ENCODE measurements around the gene EIF4E2.
A peak's percentile ranks its signal among the peaks of the same experiment; 100 is the strongest.
"Not testable (repeated sequence)": the region's sequence is repeated elsewhere in the genome, so short reads cannot be mapped to it uniquely, and the experiment has no call there.

EIF4E2 gene

GRCh38 chr2:232567721-232568120 is 17.2 kb downstream of the EIF4E2 start:
- ATAC-seq (no peak), DNase-seq (no peak)
- Mint-ChIP-seq H3K27me3 (no peaks in the 10 kb centered on the region), H3K4me3 (no peak overlapping the region), H3K27ac (no peak overlapping the region), H3K9me3 (no peaks in the 10 kb centered on the region), H3K4me1 (no peaks in the 10 kb centered on the region)

DNA sequence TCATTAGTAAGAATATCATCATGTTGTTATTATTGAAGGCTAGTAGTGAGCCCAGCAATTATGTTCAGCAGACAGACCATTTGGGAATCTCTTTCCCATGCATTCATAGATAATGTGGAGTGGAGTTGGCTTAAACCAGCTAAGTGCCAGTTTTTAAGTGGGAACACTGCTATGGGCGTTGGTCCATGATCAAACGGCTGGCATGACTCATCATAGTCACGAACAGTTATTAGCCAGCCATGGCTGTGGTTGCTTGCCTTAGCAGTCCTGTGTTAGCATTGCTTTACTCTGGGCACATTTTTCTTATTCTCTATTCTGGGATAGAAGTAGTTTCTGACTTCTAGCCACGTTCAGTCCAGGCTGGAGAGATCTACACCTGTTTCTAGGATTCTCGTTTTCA is 17.7 kb downstream of the EIF4E2 start:
- no peaks in the 10 kb centered on the region for H3K27me3 Mint-ChIP-seq

GRCh38 chr2:232569541-232569940 is 19.1 kb downstream of the EIF4E2 start:
- DNase-seq, result no peak
- no peaks in the 10 kb centered on the region for H3K9me3 Mint-ChIP-seq
- H3K4me3 Mint-ChIP-seq, result no peak overlapping the region
- H3K27me3 Mint-ChIP-seq, result no peaks in the 10 kb centered on the region
- no peak for ATAC-seq
- H3K27ac Mint-ChIP-seq, result no peak overlapping the region
- H3K4me1 Mint-ChIP-seq, result no peaks in the 10 kb centered on the region

More for the DNA sequence above, 17.7 kb downstream of the EIF4E2 start:
- H3K27ac Mint-ChIP-seq, result no peak overlapping the region
- H3K4me1 Mint-ChIP-seq, result no peaks in the 10 kb centered on the region
- H3K4me3 Mint-ChIP-seq, result no peak overlapping the region
- ATAC-seq, result no peak
- H3K9me3 Mint-ChIP-seq, result no peaks in the 10 kb centered on the region
- no peak for DNase-seq

DNA sequence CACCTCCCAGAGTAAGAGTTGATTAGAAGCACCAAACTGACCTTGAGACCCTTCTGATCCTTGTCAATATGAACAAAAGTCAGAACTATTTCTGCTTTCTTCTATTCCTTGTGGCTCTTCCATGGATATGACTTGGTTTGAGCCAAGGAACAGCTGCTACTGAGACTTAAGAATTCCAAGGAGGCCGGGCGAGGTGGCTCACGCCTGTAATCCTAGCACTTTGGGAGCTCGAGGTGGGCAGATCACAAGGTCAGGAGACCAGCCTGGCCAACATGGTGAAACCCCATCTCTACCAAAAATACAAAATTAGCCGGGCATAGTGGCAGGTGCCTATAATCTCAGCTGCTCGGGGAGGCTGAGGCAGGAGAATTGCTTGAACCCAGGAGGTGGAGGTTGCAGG is 20.0 kb downstream of the EIF4E2 start:
- not testable (repeated sequence) for H3K27ac Mint-ChIP-seq, H3K27me3 Mint-ChIP-seq, DNase-seq, H3K4me1 Mint-ChIP-seq, H3K9me3 Mint-ChIP-seq, ATAC-seq, H3K4me3 Mint-ChIP-seq

GRCh38 chr2:232571026-232571474 is 20.6 kb downstream of the EIF4E2 start:
- DNase-seq (no peak), ATAC-seq (no peak)
- H3K9me3 Mint-ChIP-seq, result no peaks in the 10 kb centered on the region
- H3K4me3 Mint-ChIP-seq, result no peak overlapping the region
- peaks cover 2% of the 10 kb centered on the region for H3K4me1 Mint-ChIP-seq
- H3K27ac Mint-ChIP-seq, result no peak overlapping the region
- no peaks in the 10 kb centered on the region for H3K27me3 Mint-ChIP-seq

DNA sequence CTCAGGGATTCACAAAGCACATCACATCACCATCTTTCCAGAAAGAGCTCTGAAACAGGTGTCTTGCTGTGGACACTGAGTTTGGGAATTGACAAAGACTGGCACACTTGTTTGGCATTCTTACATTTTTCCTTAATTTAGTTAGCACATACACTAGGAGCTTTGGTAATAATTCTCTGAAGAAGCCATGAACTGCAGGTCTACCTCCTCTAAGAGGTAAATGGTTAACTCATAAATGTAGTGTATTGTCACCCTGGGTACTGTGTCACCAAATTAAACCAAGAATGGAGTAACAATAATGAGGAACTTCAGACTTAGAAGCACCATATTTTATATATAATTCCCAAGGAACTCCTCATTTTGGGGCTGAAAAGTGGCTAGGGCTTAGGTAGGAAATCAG is 22.6 kb downstream of the EIF4E2 start:
- no peaks in the 10 kb centered on the region for H3K27me3 Mint-ChIP-seq
- no peak for ATAC-seq

DNA sequence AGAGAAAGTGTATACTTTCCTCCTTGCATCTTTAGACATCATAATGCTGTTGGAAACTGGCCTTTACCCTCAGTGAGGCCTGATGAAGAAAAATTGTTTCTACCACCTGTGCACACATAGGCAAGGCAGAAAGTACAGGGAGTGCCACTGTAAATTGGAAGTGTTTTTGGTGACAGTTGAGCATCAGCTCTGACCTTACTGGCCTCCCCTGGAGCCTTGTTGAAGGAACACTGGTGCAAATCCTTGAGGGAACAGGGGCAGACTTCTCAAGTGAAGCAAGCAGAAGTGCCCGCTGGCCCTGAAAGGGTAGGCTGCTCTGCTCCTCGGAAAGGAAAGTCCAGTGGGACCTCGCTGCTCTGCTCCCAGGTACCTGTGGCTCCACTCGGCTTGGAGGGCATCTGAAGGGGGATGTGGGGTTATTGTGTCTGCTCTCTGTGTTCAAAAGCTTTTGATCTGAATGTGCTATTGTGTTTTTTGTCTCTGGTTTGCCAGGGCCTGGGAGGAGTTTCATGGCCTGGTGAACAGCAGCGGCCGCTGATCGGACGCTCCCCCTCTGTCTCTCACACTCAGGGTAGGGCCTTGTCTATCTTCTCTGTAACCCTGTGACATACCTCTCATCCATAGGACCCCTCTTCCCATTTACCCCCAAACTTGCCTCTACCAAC is 23.4 kb downstream of the EIF4E2 start:
- DNase-seq (no peak), ATAC-seq (no peak)
- Mint-ChIP-seq H3K4me1 (peaks cover 6% of the 10 kb centered on the region), H3K9me3 (no peaks in the 10 kb centered on the region), H3K27ac (peak overlapping the region in 1 of 2 donors; percentile 2), H3K27me3 (no peaks in the 10 kb centered on the region), H3K4me3 (no peak overlapping the region)

More for the DNA sequence above, 22.6 kb downstream of the EIF4E2 start:
- no peak overlapping the region for H3K4me3 Mint-ChIP-seq
- no peaks in the 10 kb centered on the region for H3K9me3 Mint-ChIP-seq
- no peak overlapping the region for H3K27ac Mint-ChIP-seq
- no peak for DNase-seq
- H3K4me1 Mint-ChIP-seq, result peaks cover 6% of the 10 kb centered on the region

GRCh38 chr2:232574674-232575403 is 24.4 kb downstream of the EIF4E2 start:
- DNase-seq, result no peak
- peaks cover 7% of the 10 kb centered on the region for H3K4me1 Mint-ChIP-seq
- H3K9me3 Mint-ChIP-seq, result no peaks in the 10 kb centered on the region
- no peak overlapping the region for H3K27ac Mint-ChIP-seq
- H3K27me3 Mint-ChIP-seq, result no peaks in the 10 kb centered on the region
- H3K4me3 Mint-ChIP-seq, result no peak overlapping the region
- no peak for ATAC-seq

GRCh38 chr2:232575404-232575746 is 24.9 kb downstream of the EIF4E2 start:
- no peak overlapping the region for H3K27ac Mint-ChIP-seq
- ATAC-seq (no peak), DNase-seq (no peak)
- no peaks in the 10 kb centered on the region for H3K27me3 Mint-ChIP-seq
- no peaks in the 10 kb centered on the region for H3K9me3 Mint-ChIP-seq
- H3K4me1 Mint-ChIP-seq, result peaks cover 12% of the 10 kb centered on the region
- H3K4me3 Mint-ChIP-seq, result no peak overlapping the region

DNA sequence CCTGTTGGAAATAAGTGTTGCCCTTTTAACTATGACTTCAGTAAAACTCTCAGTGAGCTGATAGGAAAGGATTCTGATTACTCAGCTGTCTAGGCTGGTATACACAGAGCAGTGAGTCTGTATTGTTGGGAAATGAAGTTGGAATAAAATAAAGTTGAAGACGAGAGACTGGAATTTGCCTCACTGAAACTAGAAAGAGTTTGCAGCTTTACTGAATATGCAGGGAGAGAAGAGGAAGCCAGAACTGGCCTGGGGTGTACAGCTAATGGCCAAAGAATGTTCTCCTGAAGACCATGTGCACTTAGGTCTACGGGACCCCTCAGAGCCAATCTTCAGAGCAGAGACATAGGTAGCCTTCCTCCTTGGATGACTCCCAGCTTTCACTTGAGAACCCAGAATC is 26.5 kb downstream of the EIF4E2 start:
- peaks cover 15% of the 10 kb centered on the region for H3K4me1 Mint-ChIP-seq
- ATAC-seq (no peak), DNase-seq (no peak)
- H3K27me3 Mint-ChIP-seq, result no peaks in the 10 kb centered on the region
- H3K9me3 Mint-ChIP-seq, result no peaks in the 10 kb centered on the region
- no peak overlapping the region for H3K27ac Mint-ChIP-seq
- H3K4me3 Mint-ChIP-seq, result no peak overlapping the region

DNA sequence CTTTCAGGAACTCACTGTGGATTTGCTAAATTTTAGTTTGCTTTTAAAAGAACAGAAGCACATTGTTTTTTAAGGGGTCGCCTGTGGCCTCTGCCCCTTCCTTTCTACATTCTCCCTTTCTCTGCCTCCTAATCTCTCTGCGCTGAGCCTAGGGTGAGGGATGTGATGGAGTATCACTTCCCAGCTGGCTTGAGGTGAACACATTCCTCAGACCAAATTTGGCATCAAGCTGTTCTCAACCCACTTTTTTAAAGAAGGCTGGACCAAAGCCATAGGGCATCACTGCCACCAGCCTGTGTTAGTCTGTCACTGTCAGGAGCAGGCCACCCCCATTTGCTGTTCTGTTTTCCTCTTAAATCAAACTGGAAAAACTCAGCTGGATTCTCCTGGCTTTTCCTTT is 27.4 kb downstream of the EIF4E2 start:
- no peak for DNase-seq
- Mint-ChIP-seq H3K4me1 (peaks cover 15% of the 10 kb centered on the region), H3K4me3 (no peak overlapping the region), H3K9me3 (no peaks in the 10 kb centered on the region), H3K27me3 (no peaks in the 10 kb centered on the region), H3K27ac (peak overlapping the region in 1 of 2 donors; percentile 31)
- ATAC-seq, result no peak

- peaks cover 15% of the 10 kb centered on the region for H3K4me1 Mint-ChIP-seq
- DNase-seq (no peak), ATAC-seq (no peak)
- H3K27ac Mint-ChIP-seq, result no peak overlapping the region
- no peaks in the 10 kb centered on the region for H3K9me3 Mint-ChIP-seq
- no peaks in the 10 kb centered on the region for H3K27me3 Mint-ChIP-seq
- H3K4me3 Mint-ChIP-seq, result no peak overlapping the region
These were observed 28.1 kb downstream of the EIF4E2 start for GRCh38 chr2:232578626-232579025.

DNA sequence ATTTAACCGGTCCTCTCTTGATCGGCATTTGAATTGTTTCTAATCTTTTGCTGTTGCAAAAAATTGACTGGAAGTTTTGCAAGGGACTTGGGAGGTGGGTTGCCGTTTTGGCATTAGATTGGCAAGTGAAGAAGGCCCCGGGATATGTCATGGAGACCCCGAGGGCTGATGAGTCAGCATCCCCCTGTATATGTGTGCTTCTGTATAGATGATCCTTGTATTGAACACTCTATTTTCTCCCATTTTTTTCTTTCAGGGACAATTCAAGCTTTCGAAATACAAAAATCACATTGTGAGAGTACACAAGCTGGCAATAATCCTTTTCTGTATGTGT is 30.1 kb downstream of the EIF4E2 start:
- Mint-ChIP-seq H3K9me3 (no peaks in the 10 kb centered on the region), H3K27ac (no peak overlapping the region), H3K4me3 (no peak overlapping the region), H3K4me1 (peaks cover 15% of the 10 kb centered on the region), H3K27me3 (no peaks in the 10 kb centered on the region)
- no peak for DNase-seq
- ATAC-seq, result no peak

GRCh38 chr2:232581725-232582124 is 31.2 kb downstream of the EIF4E2 start:
- Mint-ChIP-seq H3K27ac (no peak overlapping the region), H3K4me1 (peaks cover 9% of the 10 kb centered on the region), H3K9me3 (no peaks in the 10 kb centered on the region), H3K27me3 (no peaks in the 10 kb centered on the region), H3K4me3 (no peak overlapping the region)
- DNase-seq (no peak), ATAC-seq (no peak)

GRCh38 chr2:232584238-232584637 is 33.7 kb downstream of the EIF4E2 start:
- Mint-ChIP-seq H3K4me3 (no peak overlapping the region), H3K27ac (no peak overlapping the region), H3K4me1 (peaks cover 9% of the 10 kb centered on the region), H3K9me3 (no peaks in the 10 kb centered on the region), H3K27me3 (no peaks in the 10 kb centered on the region)
- DNase-seq (no peak), ATAC-seq (no peak)

DNA sequence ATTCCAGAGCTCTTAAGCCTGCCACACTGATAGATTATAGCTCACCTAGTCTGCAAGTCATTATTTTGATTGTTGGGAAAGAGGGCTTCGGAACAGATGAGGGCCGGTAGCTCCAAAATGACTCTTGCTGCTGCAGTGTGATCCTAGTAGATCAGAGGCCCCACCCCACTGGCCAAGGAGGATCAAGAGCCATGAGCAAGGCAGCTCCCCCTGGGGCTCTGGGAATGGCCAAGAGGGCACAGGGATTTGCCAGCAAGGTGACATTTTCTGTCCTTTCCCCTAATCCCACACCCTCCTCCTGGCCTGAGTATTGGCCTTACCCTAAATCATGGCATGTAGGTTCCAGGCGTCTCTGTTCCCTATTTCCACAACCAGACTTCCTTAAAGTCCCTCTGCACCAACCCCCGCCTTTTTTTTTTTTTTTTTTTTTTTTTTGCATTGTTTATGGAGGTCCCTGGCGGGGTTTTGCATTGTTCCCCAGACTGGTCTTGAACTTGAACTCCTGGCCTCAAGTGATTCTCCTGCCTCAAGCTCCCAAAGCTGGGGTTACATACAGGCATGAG is 36.5 kb downstream of the EIF4E2 start:
- no peaks in the 10 kb centered on the region for H3K9me3 Mint-ChIP-seq
- H3K27ac Mint-ChIP-seq, result no peak overlapping the region
- no peaks in the 10 kb centered on the region for H3K4me1 Mint-ChIP-seq
- no peak overlapping the region for H3K4me3 Mint-ChIP-seq
- no peak for ATAC-seq
- no peak for DNase-seq
- H3K27me3 Mint-ChIP-seq, result no peaks in the 10 kb centered on the region

Measured in stimulated activated naive CD8-positive, alpha-beta T cell treated with anti-CD3 and anti-CD28 coated beads, Interleukin-15, amount 100 ng/mL, for 72 hours (primary cell).